Ovary (tissue), 9 donors: Measurements from ENCODE around the gene RGS13. TPM values are rescaled to one million over a fixed set of nuclear protein-coding genes. Genes with fewer than 3 reads are reported as not detected.

Experiments used
- DNase-seq, 5 donors: peaks; one replicate each; pipeline ENCODE4 v3.0.0-alpha.2; 2019 to 2020
- H3K27ac ChIP-seq, 2 donors: fragments of 200-600 bp; one replicate each; pipeline versions ENCODE4 v1.5.1 to v1.8.0; 2019 to 2022
- H3K27me3 ChIP-seq: fragments of 200-600 bp; one replicate; pipeline ENCODE4 v1.8.0; 2022
- H3K36me3 ChIP-seq: fragments of 200-600 bp; sonication (generic); one replicate; pipeline ENCODE4 v1.5.1; 2019
- H3K4me1 ChIP-seq: one replicate; pipeline ENCODE4 v1.8.1; 2013; ENCODE audit warnings: mild to moderate bottlenecking, moderate library complexity; ENCODE audit not compliant: insufficient read depth
- H3K4me3 ChIP-seq: fragments of 200-600 bp; sonication (generic); one replicate; pipeline ENCODE4 v1.5.1; 2017
- H3K9me3 ChIP-seq, 2 donors: fragments of 200-600 bp in 1 of 2; sonication (generic) in 1 of 2; one replicate each; pipeline versions ENCODE4 v1.5.1 to v1.8.1; 2013 to 2019; ENCODE audit warnings: mild to moderate bottlenecking in 1 of 2, moderate library complexity in 1 of 2
- CTCF ChIP-seq, 3 donors: fragments of 450-650 bp in 2 of 3; fragments of 200-600 bp in 1 of 3; IDR thresholded peaks; one replicate each; pipeline versions ENCODE4 v1.5.1 to v1.8.0; 2016 to 2022; ENCODE audit warnings: antibody characterized with exemption in 3 of 3, mild to moderate bottlenecking in 1 of 3
- EP300 ChIP-seq: sonication (generic); formaldehyde crosslinking; IDR thresholded peaks from one replicate; pipeline ENCODE4 v1.6.1; 2017; ENCODE audit warnings: antibody characterized with exemption
- POLR2A ChIP-seq: fragments of 450-650 bp; IDR thresholded peaks from one replicate; pipeline ENCODE4 v1.6.1; 2017; ENCODE audit warnings: antibody characterized with exemption, mild to moderate bottlenecking, moderate library complexity
- WGBS, 3 donors: extraction: QIAGEN DNeasy Blood & Tissue Kit in 1 of 3; methylation state at CpG; one replicate each; pipeline versions ENCODE4 v1.1.5 to v1.1.7; 2013 to 2017; 5-methylcytosine and 5-hydroxymethylcytosine counted together
- intact Hi-C, 4 donors: fragments of 100-400 bp; cut with DNase I; formaldehyde crosslinking; loops; one replicate each; pipeline versions ENCODE4 v1.11.0 to v1.15.1; 2022 to 2023
- polyA plus RNA-seq, 2 donors: library from polyadenylated mRNA; stranded (reverse); fragments of 200-250 nt in 1 of 2; fragments of 350-450 nt in 1 of 2; fragmentation: Illumina TruSeq in 1 of 2; extraction: RNeasy Lipid Tissue Mini Kit (QIAGEN cat#74804) in 1 of 2; gene quantifications; one replicate each; pipeline ENCODE4 v1.2.3, GENCODE V29; 2013 to 2014
- total RNA-seq, 7 donors: library from RNA; depleted of rRNA in 2 of 7; stranded (reverse); fragments of >200 nt in 2 of 7; fragmentation: NEBNext Ultra II Directional in 3 of 7; extraction: Animal tissue kit (Norgen Biotek cat#: 25700) in 3 of 7; gene quantifications; one replicate each; pipeline versions ENCODE4 v1.1.0 to v1.2.4, GENCODE V29; 2016 to 2023
- donor health status: DM: no; HTN: no; CAD: no; lungs with moderate emphysema.
- donor health status: DM: no; HTN: no; CAD: no.
- donor health status: Bipolar disorder and iron deficiency.
- donor health status: DM: yes; HTN: yes; CAD: no.
- donor health status: DM: no; HTN: no; CAD: no.
- donor health status: DM: yes; HTN: yes; CAD: no.

Gene RGS13
- total and polyA plus RNA-seq, 9 donors: 0.12 to 0.78 (median 0.23) TPM; not detected in 5

- Histone ChIP-seq H3K27ac (no peak overlapping the region), H3K4me3 (no peak overlapping the region), H3K4me1 (no peaks in the 10 kb centered on the region), H3K27me3 (no peaks in the 10 kb centered on the region), H3K36me3 (no peaks in the 10 kb centered on the region), H3K9me3 (no peaks in the 10 kb centered on the region)
- no peak for TF ChIP-seq EP300
- no peak for TF ChIP-seq POLR2A
- TF ChIP-seq CTCF (IDR thresholded peaks at IDR 0.05): no peak
- intact Hi-C loops: no loop called here
- DNase-seq: no peak
Measured at GRCh38 chr1:192700834-192701271, 64.9 kb downstream of the RGS13 start.

GRCh38 chr1:192702212-192702902, 66.4 kb downstream of the RGS13 start:
- Histone ChIP-seq H3K9me3 (no peaks in the 10 kb centered on the region), H3K4me3 (no peak overlapping the region), H3K27me3 (no peaks in the 10 kb centered on the region), H3K36me3 (no peaks in the 10 kb centered on the region), H3K4me1 (no peaks in the 10 kb centered on the region), H3K27ac (no peak overlapping the region)
- no peak for DNase-seq
- WGBS, 3 donors: 67 to 84% (median 79%) methylated on average over 4 of the region's 4 CpGs
- intact Hi-C loops: no loop called here
- no peak for TF ChIP-seq EP300
- TF ChIP-seq CTCF (IDR thresholded peaks at IDR 0.05): no peak
- no peak for TF ChIP-seq POLR2A

DNA sequence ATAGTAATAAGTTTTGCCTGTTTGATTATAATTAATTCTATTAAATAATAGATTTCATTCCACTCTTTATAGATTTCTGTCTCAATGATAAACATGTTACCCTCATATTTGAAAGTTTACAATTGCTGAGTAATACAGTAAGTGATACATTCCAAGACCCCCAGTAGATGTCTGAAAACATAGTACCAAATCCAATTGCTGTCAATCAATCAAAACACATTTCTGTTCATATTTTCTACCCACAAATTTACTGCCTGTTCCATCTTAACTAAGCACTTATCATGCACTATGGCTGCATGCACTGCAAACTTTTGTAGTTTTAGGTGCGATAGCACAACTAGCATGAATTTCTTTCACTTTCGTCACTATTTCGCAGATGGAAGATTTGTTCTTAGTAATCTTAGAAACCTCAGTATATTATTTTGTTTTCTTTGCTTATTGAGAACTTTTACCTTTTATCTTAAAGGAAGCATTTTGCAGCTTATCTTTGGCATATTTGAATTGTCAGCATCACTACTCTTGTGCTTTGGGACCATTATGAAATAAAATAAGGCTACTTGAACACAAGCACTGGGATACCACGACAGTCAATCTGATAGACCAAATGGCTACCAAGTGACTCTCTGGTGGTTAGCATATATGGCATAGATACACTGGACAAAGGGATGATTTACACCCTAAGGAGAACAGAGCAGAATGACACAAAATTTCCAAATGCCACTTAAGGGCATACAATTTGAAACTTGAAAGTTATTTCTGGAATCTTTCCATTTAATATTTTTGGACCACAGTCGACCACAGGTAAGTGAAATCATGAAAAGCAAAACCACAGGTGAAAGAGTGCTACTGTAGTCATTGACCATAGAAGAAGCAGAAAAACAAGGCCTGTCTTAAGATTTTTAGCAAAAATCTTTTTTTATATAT, 67.6 kb downstream of the RGS13 start:
- H3K36me3 ChIP-seq: no peaks in the 10 kb centered on the region
- intact Hi-C loops: no loop called here
- H3K27me3 ChIP-seq: no peaks in the 10 kb centered on the region
- no peaks in the 10 kb centered on the region for H3K9me3 ChIP-seq
- H3K4me3 ChIP-seq: no peak overlapping the region
- H3K4me1 ChIP-seq: no peaks in the 10 kb centered on the region
- TF ChIP-seq POLR2A (no peak), EP300 (no peak), CTCF (IDR thresholded peaks at IDR 0.05) (no peak)
- no peak for DNase-seq
- no peak overlapping the region for H3K27ac ChIP-seq
- 90 to 91% (median 90%) methylated on average over 5 of the region's 5 CpGs for WGBS, 3 donors

GRCh38 chr1:192705510-192705909, 69.6 kb downstream of the RGS13 start:
- Histone ChIP-seq H3K4me1 (no peaks in the 10 kb centered on the region), H3K27ac (no peak overlapping the region), H3K36me3 (no peaks in the 10 kb centered on the region), H3K4me3 (no peak overlapping the region), H3K27me3 (no peaks in the 10 kb centered on the region), H3K9me3 (no peaks in the 10 kb centered on the region)
- intact Hi-C loops: no loop called here
- TF ChIP-seq CTCF (IDR thresholded peaks at IDR 0.05): no peak
- TF ChIP-seq EP300: no peak
- TF ChIP-seq POLR2A: no peak
- WGBS, 3 donors: 90 to 94% (median 93%) methylated on average over 2 of the region's 2 CpGs
- no peak for DNase-seq
